HG03565 (cell line): ENCODE results near the gene PCAT7.
"Not testable (repeated sequence)": the region's sequence is repeated elsewhere in the genome, so short reads cannot be mapped to it uniquely, and the experiment has no call there.

Experiments used
- ATAC-seq: cut with Tn5 transposase; IDR thresholded peaks from one replicate; pipeline ENCODE4 v1.9.1; 2021; ENCODE audit warnings: mild to moderate bottlenecking, moderate library complexity; ENCODE audit not compliant: unreplicated experiment

The PCAT7 gene

DNA sequence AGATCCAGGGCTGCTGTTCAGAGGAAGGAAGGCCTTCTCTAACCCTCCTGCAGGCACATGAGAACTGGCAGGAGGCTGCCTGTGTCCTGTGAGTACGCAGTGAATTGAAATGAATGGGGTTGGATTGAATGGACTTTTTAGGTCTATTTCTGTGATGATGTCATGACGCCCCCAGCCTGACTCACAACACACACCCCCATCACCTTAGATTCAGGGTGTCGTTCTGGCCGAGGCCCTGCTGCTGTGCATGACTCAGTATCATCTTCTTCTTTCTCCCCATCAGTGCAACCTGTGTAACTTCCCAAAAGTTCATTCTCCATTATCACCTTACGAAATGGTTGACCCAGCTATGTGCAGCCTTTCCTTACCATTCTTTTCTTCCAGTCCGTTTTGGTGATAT, 5.4 kb downstream of the PCAT7 start:
- ATAC-seq: no peak

DNA sequence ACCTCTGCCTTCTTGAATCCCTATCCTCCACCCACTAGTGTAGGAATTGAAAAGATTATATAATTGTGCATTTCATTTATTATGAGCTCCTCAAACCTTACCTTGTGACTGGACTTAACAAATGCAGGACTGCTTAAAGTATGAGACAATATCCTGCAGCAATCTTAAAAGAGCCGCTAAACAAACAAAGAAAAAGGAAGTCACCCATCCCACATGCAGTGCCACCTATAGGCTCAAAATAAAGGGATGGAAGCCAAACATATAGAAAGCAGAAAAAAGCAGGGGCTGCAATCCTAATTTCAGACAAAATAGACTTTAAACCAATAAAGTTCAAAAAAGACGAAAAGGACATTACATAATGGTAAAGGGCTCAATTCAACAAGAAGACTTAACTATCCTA, 8.7 kb downstream of the PCAT7 start:
- ATAC-seq: no peak

DNA sequence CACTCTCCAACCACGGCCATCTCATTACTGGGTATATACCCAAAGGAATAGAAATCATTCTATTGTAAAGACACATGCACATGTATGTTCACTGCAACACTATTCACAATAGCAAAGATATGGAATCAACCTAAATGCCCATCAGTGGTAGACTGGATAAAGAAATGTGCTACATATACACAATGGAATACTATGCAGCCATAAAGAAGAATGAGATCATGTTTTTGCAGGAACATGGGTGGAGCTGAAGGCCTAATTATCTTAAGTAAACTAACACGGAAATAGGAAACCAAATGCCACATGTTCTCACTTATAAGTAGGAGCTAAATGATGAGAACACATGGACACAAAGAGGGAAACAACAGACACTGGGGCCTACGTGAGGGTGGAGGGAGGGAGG, 9.4 kb downstream of the PCAT7 start:
- ATAC-seq: not testable (repeated sequence)

DNA sequence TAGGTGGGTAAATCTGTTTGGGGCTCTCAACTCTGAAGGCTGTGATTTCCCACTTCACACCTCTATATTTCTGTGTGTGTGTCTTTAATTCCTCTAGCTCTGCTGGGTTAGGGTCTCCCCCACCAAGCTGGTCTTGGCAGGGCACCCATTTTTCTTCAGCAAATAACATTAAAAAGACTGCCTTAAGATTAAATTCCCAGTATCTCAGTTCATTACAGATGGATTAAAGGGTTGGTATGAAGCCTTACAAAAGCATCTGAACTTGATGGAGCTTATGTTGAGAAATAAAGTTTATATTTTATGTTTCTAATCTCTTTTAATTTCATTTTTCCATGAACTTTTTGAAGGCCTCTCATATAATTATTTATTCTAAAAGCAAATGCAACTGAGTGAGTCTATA, 11.7 kb downstream of the PCAT7 start:
- ATAC-seq: no peak

DNA sequence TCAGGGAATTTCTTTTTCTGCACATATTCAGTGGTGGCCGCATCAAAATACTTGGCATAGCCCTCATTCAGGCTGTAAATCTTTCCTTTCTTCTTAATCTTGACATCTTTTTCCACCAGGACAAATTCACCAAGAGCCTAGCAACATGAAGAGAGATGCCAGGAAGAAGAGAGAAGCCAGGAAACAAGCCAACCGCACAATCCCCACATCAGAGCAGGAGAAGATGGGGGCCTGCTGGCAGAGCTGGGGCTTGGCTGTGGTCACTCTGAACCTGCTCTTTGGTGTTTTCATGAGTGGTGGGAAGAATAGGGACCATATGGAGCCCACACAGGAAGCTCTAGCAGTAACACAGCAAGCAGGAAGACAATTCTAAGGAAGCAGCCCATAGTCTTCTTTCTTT, 12.4 kb downstream of the PCAT7 start:
- no peak for ATAC-seq

DNA sequence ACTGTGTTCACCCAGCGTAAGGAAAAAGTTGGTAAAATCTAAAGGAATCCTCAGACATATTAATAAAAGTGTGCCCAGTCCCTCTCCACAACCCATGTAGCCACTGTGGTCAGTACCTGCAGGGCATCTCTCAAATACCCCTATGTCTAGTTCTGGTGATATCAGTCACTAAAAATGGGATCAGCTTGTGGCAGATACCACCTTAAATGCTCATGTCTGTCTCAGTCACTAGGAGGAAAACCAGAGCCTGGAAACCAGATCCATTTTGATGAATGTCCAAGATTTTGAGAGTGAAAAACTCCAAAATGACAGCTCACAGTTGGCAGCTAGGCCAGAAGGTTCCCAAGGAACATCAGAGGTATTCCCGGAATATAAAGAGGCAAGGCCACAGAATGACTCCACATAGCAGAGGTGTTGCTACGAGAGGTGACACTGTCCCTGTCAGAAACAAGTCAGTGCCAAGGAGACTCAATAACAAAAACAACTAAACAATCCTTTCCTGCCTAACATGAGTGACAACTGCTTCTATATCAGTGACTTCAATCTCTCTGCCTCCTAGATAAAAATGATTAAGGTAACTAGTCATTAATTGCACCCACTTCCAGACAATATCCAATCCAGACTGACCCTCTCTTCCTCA, 13.5 kb downstream of the PCAT7 start:
- ATAC-seq: no peak

DNA sequence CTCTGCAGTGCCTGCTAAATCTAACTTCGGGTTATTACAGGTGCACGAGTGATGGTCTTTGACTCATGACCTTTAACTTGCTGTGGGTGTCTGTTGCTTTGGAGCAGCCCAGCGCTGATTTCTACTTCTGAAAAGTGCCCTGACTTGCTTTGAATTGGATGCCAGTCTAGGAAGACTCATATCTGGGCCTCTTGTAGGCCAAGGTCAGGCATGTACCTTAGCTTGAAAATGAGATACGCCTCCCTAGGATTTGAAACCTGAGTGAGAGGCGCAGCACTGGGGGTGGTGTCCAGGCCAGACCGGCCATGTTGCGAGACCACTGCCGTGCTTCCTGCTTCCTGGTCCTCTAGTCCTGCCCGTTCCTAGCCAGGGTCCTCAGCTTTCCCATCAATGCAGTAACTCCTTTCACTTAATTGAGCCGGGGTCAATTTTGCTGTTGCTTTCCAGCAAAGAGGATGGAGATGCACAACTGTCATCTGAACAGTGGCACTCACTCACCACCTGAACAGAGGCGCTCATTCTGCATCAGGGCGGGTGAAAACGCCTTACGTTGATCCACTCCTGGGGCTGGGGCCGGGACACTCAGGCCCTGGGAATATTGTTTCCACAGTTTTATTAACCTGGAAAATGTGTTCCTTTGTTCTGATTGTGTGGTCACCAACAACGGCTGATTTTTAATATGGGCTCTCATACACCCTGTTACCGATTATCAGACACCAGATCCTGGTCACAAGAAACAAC, 14.3 kb downstream of the PCAT7 start:
- no peak for ATAC-seq

DNA sequence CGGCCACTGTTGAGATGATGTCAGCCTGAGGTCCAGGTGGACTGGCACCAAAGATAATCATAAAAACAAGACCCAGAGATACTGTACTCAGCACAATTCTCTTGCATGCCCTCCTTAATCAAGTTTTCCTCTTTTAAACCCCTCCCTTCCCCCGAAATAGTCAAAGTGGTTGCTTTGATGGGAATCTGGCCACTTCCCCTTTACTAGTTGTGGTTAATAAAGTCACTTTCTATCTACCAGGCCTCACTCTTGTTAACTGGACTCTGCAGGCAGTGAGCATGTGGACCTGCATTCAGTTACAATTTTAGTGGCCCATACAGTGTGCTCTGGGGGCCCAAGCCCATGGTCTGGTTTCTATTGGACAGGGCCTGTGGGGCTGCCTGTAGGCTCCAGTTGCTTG, 21.2 kb downstream of the PCAT7 start:
- no peak for ATAC-seq

DNA sequence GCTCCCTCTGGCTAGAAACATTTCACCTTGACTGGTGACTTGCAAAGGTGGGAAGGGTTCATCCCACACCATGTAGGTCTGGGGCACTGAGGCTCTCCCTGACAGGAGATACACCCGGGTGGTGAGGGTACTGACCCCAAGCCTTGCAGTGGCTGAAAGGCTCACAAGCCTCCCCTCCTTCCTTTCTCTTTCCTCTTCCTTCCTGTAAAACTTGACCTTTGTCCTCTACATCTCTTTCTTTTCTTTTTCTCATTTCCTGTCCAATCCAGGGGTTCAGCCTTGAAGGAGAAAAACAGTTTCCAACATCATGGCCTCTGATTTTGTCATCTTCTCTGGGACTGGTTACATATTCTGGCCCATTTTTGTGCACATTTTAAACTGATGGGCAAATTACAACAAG, 22.2 kb downstream of the PCAT7 start:
- no peak for ATAC-seq

DNA sequence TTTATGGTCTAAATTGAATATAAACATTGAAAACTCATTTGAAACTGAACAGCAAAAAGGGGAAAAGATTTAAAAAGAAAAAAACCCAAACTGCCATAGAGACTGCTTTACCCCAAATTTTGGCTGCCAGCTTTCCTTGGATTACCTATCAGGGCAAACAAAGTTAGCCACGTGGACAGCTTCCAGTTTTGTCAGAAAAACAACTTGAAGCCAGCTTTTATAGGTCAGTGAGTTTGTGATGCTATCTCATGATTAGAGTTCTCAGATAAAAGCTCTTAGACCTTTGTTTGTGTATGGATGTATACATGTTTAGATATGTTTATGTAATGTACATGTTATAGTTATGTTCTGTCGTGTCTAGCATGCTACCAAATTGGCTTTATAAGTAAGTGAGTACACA, 22.7 kb downstream of the PCAT7 start:
- no peak for ATAC-seq

DNA sequence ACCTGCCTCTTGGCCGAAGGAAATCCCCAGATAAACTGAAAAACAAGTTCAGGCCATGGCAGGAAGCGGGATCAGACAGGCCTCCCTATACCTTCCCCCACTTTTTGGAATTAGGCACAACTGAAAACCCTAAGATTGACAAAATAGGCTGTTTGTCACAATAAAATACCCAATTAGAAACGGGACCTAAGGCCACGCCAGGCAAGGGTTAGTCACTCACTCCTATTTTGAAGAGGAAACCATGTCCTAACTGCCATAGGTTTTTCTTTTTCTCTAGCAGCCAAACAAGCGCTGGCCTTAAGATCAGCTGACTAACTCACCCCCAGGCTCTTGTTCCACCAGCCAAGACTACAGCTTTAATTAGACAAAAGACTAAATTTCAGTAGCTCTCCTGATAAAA, 26.8 kb downstream of the PCAT7 start:
- no peak for ATAC-seq

DNA sequence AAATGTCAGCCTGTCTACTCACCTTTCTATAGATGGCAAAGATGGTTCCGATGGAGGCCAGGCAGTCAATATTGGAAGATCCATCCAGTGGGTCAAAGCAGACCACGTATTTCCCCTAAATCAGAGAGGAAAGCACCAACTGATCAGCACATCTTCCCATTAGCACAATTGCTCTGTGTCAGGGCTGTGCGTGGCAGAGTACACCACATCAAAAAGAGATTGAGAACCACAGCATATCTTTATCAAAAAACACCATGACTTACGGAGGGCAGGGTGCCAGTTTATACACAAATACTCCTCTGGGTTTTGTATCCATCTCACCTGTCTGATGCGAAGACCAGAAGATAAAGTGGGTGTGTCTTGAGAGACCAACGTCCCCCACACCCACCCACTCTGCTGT, 29.7 kb downstream of the PCAT7 start:
- ATAC-seq: no peak

DNA sequence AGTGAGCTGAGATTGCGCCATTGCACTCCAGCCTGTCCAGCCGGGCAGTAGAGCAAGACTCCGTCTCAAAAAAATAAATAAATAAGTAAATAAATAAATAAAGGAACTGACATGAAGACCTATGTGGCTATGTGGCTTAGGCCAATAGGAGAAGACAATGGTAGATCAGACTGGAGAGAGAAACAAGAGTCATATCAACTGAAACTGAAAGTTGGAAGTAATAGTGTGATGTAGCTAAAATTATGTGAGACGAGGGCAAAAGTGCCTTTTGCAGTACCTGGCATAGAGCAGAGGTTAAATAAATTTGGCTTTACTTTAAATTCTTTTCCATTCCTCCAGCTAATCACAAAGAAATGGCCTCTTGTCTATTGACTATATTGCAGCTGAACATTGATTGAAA, 31.4 kb downstream of the PCAT7 start:
- no peak for ATAC-seq

DNA sequence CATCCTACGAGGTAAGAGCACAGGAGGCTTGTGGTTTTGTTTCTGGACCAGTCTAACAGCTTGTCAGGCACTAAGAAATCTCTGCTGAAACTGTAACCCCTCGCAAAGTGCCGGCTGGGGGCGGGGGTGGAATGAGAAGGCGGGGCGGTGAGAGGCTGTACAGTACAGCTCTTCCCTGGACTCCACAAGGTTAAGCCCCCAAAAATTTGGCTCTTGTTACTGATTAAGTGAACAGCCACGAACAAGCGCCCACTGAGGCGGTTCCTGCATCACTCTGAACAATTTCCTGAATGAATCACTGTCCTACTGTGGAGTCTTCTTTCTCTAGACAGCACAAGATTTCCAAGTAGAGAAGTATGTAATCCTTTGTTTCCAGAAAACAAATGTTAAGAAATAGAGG, 31.9 kb downstream of the PCAT7 start:
- ATAC-seq: no peak

DNA sequence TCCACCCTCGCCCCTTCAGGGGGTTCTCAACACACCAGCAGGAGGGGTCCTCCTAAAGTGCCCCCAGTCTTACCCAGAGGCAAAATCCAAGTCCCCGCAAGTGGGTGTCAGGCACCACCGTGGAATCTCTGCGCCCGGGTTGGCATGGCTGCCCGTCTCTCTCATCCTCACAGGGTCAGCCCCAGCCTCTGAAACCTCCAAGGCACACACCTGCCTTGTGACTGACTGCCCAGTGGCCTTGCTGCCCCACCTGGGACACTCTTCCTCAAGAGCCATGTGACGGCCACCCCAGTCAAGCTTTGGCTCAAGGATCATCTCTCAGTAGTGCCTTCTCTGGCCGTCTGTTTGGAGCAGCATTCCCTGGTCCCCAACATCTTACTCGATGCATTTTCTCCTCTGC, 33.8 kb downstream of the PCAT7 start:
- no peak for ATAC-seq

DNA sequence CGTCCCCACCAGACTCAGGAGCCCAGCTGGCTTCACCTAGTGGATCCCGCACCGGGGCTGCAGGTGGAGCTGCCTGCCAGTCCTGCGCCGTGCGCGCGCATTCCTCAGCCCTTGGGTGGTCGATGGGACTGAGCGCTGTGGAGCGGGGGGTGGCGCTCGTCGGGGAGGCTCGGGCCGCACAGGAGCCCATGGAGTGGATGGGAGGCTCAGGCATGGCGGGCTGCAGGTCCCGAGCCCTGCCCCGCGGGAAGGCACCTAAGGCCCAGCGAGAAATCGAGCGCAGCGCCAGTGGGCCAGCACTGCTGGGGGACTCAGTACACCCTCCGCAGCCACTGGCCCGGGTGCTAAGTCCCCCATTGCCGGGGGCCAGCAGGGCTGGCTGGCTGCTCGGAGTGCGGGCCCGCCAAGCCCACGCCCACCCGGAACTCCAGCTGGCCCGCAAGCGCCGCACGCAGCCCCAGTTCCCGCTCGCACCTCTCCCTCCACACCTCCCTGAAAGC, 36.2 kb downstream of the PCAT7 start:
- ATAC-seq: not testable (repeated sequence)

DNA sequence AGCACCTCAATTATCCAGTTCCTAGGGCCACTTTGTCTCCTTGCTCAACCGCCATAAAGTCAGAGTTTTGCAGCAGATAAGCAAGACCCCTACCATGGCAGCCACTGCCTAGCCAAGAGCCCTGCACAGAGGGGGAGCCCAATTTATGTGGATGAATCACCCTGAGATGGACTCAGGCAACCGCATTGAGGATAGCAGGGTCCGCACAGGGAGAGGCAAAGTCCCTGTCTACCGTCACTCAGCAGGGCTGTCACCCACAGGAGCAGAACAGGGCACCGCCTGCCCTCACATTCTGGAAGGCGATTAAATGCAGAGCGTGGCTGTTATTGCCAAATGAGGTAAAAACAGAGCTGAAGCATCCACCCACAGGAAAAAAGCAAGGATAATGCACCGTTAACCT, 37.0 kb downstream of the PCAT7 start:
- no peak for ATAC-seq

DNA sequence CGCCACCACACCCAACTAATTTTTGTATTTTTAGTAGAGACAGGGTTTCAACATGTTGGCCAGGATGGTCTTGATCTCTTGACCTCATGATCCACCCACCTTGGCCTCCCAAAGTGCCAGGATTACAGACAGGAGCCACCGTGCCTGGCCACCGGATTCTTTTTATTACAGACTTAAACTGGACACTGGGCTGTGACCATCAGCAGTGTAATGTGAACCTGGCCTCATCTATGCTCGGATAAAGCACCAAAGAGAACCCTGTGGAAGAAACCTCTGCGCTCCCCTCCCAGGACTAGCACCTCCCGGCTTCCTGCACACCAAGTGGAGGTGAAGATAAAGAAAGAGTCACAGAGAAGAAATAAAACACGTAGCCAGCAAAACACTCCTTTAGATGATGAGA, 37.8 kb downstream of the PCAT7 start:
- ATAC-seq: not testable (repeated sequence)

DNA sequence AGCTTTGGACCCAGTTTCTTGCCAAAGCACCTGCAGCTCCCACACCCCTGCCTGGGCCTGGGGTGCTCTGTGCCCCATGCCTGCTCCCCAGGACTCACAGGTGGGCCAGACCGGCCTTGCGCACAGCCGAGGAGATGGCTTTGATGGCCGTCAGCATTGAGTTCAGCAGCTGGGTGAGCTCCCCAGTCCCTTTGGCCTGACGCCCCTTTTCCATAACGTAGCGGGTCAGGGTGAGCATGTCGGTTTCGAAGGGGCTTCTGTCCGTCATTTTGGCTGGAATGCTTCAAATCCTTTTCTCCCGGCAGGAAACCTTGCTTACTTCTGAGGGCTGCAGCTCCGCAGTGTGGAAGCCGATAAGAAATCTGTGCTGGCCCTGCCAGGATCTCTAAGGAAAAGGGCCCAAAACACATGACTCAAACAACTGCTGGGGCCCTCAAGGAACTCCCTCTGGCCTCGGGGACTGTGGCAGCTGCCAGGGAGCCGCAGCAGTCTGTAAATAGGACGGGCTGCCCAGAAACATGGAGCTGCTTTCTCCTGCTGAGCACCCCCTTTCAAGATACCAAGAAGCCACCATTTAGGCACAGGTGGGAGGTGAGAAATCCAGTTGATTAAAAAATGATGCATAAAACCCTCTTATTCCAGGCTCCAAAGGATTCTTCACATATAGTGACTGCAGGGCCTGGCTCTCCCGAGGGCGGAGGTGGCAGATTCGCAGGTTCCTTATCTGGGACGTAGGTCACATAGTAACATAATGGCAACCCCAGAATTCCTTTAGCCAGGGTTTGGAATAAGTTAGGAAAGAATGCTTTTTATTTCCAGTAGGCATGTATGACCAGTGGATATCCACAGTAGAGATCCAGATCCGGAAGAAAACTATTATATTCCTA, 38.8 kb downstream of the PCAT7 start, which contains the start of gene FBP2:
Gene FBP2 (minus strand): TSS at position 366 of the 887 bp plus-strand sequence. CDS start 98 bp downstream, at position 268.
- no peak for ATAC-seq

DNA sequence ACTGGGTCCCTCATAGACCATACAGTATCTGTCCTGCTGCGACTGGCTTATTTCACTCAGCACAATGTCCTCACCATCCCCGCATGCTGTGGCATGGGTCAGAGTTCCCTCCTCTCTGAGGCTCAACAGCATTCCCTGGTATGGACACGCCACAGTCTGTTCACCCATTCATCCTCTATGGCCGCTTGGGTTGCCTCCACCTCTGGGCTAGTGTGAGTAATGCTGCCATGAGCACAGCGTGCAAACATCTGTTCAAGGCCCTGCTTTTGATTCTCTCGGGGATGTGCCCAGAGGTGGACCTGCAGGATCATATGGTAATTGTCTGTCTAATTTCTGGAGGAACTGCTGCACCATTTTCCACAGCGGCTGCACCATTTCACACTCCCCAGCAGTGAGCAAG, 44.2 kb downstream of the PCAT7 start:
- no peak for ATAC-seq

DNA sequence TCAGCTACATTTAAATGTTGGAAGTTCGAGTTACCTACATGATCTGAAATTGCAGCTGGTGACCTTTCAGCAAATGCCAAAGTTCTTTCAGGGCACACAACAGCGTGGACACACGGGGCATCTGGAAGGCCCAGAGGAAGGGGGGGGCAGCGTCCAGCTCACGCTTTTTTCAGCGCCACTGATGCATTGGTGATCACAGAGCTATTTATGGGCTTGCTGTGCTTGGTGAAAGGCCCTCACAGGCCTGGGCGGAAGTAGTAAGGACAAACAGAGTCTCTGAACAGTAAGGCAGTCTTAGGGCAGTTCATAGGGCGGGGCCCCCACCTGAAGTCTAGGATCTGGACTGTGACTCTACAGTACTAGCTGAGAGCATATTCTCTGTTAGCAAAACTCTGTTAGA, 45.4 kb downstream of the PCAT7 start:
- no peak for ATAC-seq

DNA sequence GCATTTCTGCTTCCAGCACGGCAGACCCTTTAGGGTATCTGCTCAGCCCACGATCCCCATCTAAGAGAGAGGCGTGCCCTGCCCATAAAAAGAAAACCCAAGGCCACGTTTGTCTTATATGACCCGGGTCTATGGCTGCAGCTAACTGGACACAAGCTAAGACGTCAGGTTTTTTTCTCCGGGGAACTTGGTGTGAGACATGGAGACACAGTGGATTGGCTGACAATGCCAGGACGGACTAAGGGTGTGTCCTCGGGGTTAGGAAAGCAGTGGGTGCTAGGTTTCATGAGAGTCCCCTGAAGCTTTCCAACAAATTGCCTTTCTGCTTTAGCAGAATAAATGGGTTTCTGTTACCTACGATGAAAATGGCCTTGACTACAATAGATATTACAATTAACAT, 45.8 kb downstream of the PCAT7 start:
- ATAC-seq: no peak
